ENCODE measurements around the gene SCIN. TPM values are rescaled to one million over a fixed set of nuclear protein-coding genes. Genes with fewer than 3 reads are reported as not detected.
"Not testable (repeated sequence)": the region's sequence is repeated elsewhere in the genome, so short reads cannot be mapped to it uniquely, and the experiment has no call there.

Gene SCIN
- total RNA-seq, 1 donor from 2014 or later, result 6.3 TPM

DNA sequence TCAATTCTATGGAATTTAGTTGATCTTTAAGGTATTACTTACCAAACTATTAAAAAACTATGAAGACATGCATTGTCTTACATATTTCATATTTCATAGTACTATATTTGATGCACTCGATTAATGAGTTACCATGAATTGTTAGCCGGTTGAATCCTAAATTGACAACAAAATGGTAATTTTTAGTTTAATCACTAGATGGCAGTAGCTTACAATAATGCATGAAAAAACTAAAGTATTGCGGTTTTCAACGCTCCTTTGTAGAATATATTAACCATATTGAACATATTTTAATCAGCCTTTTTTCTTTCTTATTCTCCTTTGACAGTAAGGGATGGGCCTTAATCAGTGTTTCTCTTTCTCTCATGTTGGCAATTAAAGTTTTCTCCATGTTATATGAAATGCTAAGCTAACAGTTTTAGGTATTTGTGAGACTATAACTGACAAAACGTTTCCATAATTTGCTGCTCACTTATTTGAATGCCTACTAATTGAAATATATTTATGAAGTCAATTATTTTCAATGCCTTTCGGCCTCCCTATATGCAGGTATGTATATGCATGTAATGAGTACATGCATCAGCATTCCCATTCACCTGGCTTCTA is 68.4 kb downstream of the SCIN start:
- TF ChIP-seq, protein P1, sequence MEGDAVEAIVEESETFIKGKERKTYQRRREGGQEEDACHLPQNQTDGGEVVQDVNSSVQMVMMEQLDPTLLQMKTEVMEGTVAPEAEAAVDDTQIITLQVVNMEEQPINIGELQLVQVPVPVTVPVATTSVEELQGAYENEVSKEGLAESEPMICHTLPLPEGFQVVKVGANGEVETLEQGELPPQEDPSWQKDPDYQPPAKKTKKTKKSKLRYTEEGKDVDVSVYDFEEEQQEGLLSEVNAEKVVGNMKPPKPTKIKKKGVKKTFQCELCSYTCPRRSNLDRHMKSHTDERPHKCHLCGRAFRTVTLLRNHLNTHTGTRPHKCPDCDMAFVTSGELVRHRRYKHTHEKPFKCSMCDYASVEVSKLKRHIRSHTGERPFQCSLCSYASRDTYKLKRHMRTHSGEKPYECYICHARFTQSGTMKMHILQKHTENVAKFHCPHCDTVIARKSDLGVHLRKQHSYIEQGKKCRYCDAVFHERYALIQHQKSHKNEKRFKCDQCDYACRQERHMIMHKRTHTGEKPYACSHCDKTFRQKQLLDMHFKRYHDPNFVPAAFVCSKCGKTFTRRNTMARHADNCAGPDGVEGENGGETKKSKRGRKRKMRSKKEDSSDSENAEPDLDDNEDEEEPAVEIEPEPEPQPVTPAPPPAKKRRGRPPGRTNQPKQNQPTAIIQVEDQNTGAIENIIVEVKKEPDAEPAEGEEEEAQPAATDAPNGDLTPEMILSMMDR (conservative IDR thresholded peaks at IDR 0.05; ENCODE audit: low read depth, low read length), result peak; percentile 48
- DNase-seq (ENCODE audit: low read depth), result no peak
- H3K4me3 ChIP-seq (ENCODE audit: low read depth, low read length), result no peak overlapping the region

DNA sequence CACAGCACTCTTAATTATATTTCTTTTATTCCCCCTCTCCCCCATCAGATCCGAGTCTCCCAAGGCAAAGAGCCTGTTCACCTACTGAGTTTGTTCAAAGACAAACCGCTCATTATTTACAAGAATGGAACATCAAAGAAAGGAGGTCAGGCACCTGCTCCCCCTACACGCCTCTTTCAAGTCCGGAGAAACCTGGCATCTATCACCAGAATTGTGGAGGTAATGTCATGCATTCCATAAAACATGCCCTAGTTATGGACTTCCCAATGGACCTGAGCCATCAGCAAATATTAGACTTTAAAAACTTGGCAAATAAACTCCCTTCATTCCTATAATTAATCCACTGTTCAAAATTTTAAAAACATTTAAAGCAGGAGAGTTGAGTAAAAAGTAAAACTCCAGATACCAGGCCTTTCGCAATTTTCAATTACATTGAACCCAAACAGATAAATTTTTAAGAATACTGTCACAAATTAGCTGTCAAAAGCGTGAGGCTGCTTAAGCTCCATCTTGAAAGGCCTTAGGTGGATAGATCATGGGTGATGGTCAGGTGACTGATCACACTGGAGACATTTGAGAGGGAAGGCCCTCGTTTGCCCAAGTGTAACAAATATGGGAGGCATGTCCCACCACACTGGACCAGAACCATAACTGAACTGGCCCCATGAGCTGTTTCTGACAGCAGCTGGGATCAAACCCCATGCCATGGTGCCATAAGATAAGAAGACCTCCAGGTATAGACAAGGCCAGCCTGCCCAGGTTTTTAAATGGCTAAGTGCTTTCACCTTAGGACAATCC is 70.0 kb downstream of the SCIN start:
- TF ChIP-seq, protein P1 (conservative IDR thresholded peaks at IDR 0.05; ENCODE audit: low read depth, low read length), result no peak
- DNase-seq (ENCODE audit: low read depth), result no peak
- no peak overlapping the region for H3K4me3 ChIP-seq (ENCODE audit: low read depth, low read length)

DNA sequence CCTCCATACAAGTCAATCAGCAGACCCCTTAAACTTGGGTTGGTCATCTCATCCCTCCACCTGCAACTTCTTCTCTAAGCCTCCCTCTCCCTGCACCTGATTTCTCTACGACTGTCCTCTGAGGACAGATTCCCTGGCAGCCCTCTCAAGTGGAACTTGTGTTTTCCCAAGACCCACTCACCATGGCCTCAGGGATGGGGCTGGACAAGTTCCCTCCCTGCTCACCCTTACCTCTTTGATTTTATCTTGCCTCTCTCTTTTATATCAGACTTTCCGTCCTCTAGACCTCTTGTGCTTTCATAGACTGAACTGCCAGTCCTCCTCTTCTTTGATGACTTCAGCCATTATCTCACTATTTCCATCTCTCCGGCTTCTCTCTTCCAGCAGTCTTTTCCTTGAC is 70.7 kb downstream of the SCIN start:
- TF ChIP-seq, protein P1 (conservative IDR thresholded peaks at IDR 0.05; ENCODE audit: low read depth, low read length), result no peak
- DNase-seq (ENCODE audit: low read depth), result no peak
- no peak overlapping the region for H3K4me3 ChIP-seq (ENCODE audit: low read depth, low read length)

DNA sequence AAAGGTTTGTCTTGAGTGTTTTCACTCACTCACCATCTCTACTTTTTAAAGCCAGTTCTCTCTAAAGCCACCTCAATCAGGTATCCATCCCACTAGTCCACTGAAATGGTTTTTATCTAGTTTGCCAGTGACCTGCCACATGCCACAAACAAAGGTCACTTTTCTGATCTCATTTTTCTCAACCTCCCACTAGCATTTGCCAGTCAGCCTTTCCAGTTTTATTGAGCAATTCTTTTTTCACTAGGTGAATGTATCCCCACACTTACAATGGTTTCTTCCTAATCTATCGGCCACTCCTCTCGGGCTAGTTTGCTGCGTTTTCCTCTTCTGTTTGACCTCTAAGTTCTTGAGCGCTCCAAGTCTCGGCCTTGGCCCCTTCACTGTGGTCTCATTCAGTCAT is 72.0 kb downstream of the SCIN start:
- H3K4me3 ChIP-seq (ENCODE audit: low read depth, low read length), result no peak overlapping the region
- DNase-seq (ENCODE audit: low read depth), result no peak
- TF ChIP-seq, protein P1 (conservative IDR thresholded peaks at IDR 0.05; ENCODE audit: low read depth, low read length), result no peak

DNA sequence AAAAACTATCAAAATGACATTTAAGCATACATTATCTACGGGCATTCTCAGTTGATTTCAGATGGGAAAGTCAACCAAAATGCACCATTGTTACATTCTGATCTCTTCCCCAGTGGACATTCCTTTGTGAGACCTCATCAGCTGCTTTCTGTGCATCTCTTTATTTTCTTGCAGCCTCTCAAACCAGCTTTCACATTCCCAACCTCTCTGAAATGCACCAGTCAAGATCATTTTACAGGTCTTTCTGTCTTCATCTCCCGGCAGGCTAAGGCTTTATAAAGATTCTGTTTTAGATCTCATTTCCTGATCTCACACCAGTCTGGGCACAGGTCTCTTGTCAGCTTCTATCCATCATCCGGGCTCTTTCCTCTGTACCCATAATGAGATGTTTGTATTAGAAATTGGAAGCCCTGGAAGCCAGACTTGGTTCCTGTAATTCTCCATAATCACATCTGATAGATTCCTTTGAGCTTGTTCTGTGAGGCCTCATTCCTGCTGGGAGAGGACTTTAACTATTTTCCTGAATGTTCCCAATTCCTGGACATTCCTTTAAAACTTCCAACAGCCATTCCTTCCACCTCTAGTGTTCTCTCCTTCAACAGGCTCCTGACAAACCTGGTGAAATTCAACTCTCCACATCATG is 72.6 kb downstream of the SCIN start:
- DNase-seq (ENCODE audit: low read depth), result no peak
- TF ChIP-seq, protein P1 (conservative IDR thresholded peaks at IDR 0.05; ENCODE audit: low read depth, low read length), result no peak
- H3K4me3 ChIP-seq (ENCODE audit: low read depth, low read length), result no peak overlapping the region

DNA sequence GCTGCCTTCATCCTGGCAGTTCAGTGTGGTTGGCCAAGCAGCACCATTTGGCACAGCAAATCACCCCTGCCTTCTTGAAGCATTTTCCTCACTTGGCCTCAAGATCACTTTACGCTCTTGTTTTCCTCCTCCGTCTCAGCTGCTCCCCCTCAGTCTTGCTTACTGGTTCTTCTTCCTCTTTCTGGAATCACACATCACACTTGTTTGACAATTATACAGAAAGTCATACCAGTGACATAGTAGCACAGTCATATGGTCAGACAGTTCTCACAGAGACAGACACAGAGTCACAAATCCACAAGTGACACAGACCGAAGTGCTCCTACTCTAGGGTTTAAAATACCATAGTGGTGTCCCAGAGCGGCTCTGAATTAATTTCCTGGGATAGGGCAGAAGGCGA is 73.1 kb downstream of the SCIN start:
- TF ChIP-seq, protein P1 (conservative IDR thresholded peaks at IDR 0.05; ENCODE audit: low read depth, low read length), result no peak
- no peak overlapping the region for H3K4me3 ChIP-seq (ENCODE audit: low read depth, low read length)
- DNase-seq (ENCODE audit: low read depth), result no peak

DNA sequence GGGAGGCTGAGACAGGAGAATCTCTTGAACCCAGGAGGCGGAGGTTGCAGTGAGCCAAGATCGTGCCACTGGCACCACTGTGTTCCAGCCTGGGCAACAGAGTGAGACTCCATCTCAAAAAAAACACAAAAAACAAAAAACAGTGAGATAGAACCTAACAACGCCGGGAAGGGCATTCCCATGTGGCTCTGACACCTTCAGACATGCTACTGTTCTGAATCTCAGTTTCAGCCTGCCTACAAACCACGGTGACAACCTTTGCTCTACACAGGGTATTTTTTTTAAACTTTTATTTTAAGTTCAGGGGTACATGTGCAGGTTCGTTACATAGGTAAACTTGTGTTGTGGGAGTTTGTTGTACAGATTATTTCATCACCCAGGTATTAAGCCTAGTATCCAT is 74.7 kb downstream of the SCIN start:
- not testable (repeated sequence) for H3K4me3 ChIP-seq (ENCODE audit: low read depth, low read length)

More for the DNA sequence above, 74.7 kb downstream of the SCIN start:
- not testable (repeated sequence) for DNase-seq (ENCODE audit: low read depth)

Data from epithelial cell of proximal tubule (primary cell).